ELF-1 (cell line): ENCODE data around the gene IGF2BP3.
"Not testable (repeated sequence)": the region's sequence is repeated elsewhere in the genome, so short reads cannot be mapped to it uniquely, and the experiment has no call there.

Source experiments
- DNase-seq: peaks from one replicate; pipeline ENCODE4 v3.0.0-alpha.2; 2016; ENCODE audit warnings: low read depth, low spot score

Gene IGF2BP3

GRCh38 chr7:23341846-23342598, 128.3 kb downstream of the IGF2BP3 start:
- no peak for DNase-seq

GRCh38 chr7:23338863-23339262, 131.4 kb downstream of the IGF2BP3 start:
- no peak for DNase-seq

- no peak for DNase-seq
These were observed 131.9 kb downstream of the IGF2BP3 start for GRCh38 chr7:23338439-23338838.

DNA sequence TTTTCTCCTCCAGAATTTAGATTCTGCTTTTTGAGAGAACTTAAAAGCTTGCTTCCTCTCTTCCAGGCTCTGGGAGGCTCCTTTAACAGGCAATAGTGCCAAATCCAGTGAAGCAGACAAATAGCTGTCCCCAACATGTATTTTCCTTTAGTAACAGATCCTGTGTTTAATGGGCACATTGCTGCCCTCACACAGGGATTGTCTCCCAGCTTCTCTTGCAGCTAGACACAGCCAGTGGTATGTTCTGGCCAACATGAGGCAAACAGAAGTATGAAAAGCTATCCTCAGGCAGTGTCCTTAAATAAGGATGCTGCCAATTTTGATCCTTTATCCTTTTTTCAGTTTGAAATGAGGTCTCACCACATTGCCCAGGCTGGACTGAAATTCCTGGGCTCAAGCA, 132.9 kb downstream of the IGF2BP3 start:
- DNase-seq, result no peak

- no peak for DNase-seq
These were observed 133.4 kb downstream of the IGF2BP3 start for GRCh38 chr7:23336799-23337283.

- no peak for DNase-seq
These were observed 134.2 kb downstream of the IGF2BP3 start for GRCh38 chr7:23336086-23336485.

GRCh38 chr7:23335621-23336020, 134.7 kb downstream of the IGF2BP3 start:
- no peak for DNase-seq

GRCh38 chr7:23335136-23335535, 135.2 kb downstream of the IGF2BP3 start:
- DNase-seq, result no peak

DNA sequence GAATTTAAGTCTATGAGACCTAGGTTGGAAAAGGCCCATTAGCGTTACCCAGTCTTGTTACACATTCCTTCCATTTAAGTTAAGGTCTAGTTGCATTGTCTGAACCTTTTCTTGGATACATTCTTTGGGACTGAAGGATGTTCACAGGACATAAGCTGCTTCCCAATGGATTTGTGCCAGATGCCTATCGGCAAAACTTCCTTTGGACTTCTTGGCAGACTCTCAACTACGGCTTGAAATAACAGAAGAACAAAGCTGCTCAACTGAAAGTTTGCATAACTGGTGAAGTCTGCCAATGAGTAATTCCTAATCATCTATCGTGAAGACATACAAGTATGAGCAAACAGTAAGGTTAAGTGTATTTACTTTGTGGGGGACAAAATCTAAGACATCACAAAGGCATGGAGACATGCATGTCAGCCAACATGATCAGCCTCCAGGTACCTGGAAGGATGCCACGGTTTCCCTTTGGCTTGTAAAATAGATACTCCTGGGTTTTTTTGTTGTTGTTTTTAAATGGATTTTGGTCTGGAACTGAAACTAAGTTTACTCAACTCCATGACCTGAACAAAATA, 135.7 kb downstream of the IGF2BP3 start:
- DNase-seq, result no peak

GRCh38 chr7:23333671-23334246, 136.5 kb downstream of the IGF2BP3 start:
- DNase-seq, result no peak

DNA sequence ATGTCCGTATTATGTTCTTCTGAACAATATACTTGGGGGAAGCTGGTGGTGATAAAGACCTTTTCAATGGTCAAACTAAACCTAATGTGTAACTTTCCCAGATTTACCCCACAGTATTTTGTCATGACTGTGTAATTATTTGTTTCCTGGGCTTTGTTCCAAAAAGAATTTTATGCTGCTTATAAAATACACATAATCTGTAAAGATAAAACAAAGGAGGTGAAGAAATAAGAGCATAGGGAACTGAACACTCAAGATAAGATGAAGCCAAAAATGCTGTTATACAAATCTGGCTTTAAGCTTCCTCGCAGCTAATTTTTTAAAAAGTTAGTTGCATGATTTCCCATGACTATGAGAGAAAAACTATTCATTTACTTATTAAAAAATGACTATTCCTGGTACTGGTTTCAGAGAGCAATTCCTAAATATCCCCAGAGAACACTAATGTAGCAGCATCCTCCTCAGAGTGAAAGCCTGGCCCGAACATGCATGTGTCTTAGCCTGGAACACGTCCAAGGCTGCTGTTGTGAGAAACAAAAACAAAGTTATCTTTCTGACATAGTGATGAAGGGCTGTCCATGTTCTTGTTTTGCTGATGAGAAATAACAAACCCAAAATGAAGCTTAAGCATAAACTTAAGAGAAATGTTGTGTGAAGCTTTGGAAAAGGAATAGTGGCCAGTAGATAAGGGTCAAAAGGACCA, 137.2 kb downstream of the IGF2BP3 start:
- no peak for DNase-seq

DNA sequence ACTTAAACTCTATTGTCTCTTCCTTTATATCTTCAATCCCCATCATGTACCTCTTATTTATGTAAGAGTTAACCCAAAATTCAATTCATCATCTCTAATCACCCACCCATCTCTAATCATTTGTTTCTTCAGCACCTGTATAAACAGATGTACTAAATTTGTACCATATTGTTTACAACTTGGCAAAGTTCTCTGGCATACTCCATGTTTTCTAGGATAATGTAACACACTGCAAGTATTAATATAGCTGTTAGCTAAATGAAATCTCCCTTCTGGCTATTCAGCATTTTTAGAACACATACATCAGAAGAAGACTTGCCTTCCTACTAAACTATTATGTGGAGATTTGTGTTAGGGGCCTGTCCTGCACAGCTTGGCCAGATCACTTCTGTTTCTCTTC, 138.1 kb downstream of the IGF2BP3 start:
- DNase-seq, result no peak

DNA sequence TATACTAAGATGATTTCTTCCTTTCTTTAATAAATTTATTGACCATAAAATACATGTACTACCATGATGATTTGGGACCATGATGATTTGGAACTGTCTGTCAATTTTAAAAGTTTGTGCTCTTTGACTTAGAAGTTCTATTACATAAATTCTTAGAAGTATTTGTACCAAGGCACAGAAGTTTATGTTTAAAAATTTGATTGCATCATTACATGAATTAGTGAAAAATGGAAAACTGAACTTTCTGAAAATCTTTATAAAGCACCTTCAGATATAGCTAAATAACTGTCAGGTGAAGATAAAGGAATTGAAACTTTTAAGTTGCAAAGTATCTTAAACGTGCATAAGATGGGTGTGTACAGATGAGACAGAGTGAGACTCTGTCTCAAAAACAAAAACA, 139.2 kb downstream of the IGF2BP3 start:
- DNase-seq, result no peak

DNA sequence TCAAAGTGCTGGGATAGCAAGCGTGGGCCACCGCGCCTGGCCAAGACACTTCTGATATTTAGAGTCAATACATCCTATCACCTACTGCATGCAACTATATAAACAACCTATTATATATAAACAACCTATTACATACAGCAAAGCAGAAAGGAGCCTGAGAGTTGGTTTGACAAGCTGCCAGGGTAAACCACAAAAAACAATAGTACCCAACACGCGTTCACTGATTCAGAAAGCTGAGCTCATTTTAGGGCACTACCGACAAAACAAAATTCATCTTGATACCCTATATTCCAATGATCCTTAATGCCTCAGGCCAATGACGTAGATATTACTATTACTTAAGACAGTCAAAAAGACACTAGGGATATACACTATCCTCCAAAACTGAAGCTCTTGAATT, 154.9 kb downstream of the IGF2BP3 start:
- DNase-seq, result no peak

- not testable (repeated sequence) for DNase-seq
These were observed 158.2 kb downstream of the IGF2BP3 start for GRCh38 chr7:23312141-23312540.

DNA sequence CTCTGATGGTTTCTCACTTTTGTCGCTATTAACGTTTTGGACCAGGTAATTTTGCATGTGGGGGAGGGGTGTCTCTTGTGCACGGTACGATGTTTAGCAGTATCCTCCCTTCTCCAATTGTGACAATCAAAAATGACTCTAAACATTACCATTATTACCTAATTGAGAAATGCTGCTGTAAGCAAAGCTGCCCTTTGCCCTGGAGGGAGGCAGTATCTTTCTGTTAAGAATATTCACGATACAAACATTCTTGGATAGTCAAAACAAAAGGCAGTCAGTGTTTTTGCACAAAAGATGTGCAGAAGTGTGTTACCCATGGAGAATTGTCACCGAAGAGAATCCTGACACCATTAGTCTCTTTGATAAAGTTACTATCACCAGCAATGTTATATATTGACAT, 161.5 kb downstream of the IGF2BP3 start:
- no peak for DNase-seq

- no peak for DNase-seq
These were observed 163.3 kb downstream of the IGF2BP3 start for GRCh38 chr7:23306936-23307521.

DNA sequence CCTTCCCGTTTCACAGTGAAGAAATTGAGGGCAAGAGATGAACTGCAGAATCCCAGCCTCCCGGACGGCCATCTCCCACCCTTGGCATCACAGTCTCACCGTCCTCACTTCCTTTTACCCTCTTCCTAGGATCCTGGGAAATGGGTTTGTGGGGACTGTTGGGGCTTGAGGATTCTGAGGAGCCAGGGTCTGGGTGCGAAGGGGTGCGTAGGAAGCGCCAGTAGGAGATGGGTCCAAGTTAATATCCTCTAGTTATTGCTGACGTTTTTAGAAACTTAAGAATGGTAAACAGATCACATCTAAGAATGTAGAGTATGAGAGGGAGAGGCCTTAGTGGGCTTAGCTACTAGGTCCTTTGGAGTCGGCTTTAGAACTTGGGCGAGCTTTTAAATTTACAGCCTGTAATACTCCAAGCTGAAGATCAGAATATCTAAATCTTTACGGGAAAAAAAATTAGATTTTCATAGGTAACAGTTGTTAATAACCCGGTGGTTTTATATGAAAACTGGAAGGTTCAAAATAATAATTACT, 170.5 kb downstream of the IGF2BP3 start:
- no peak for DNase-seq

- DNase-seq, result peak; percentile 97
These were observed 171.2 kb downstream of the IGF2BP3 start, which contains the start of gene MALSU1 for GRCh38 chr7:23298885-23299769. Gene MALSU1 (plus strand): TSS chr7:23299339. CDS start chr7:23299353, 14 bp downstream.

GRCh38 chr7:23298141-23298881, 172.0 kb downstream of the IGF2BP3 start:
- DNase-seq, result no peak
